Gastroesophageal sphincter (tissue), 3 donors: Measurements from ENCODE around the gene USP43.

Source experiments
- EP300 ChIP-seq: sonication (generic); formaldehyde crosslinking; IDR thresholded peaks from one replicate; pipeline ENCODE4 v1.6.1; 2017; ENCODE audit warnings: antibody characterized with exemption, mild to moderate bottlenecking
- POLR2A ChIP-seq, 2 donors: fragments of 450-650 bp; IDR thresholded peaks; one replicate each; pipeline ENCODE4 v1.6.1; 2017; ENCODE audit warnings: antibody characterized with exemption in 2 of 2, mild to moderate bottlenecking in 2 of 2, moderate library complexity in 1 of 2
- TF ChIP-seq, protein P1 (sequence below), 4 experiments: fragments of 200-600 bp in 2 of 4; fragments of 450-650 bp in 2 of 4; sonication (generic) in 1 of 4; IDR thresholded peaks; one replicate each; pipeline ENCODE4 v1.5.1; 2017 to 2019; ENCODE audit warnings: antibody characterized with exemption in 4 of 4, mild to moderate bottlenecking in 2 of 4, moderate library complexity in 2 of 4

DNA sequence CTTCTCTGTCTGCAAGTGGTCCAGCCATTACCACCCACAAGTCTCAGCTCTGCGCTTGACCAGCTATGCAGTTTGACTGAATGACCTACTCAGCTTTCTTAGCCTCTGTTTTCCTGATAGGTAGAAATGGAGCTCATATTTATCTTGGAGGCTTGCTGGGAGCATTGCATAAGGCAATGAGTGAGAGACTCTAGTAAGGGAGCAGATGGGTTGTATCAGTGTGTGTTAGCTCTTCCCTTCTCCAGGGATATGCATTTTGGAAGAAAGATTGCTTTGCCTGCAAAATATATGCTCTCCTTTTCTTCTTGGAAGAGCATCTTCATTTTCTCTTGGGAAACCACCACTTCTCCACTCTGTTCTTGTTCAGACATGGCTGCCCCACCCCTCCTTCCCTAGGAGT is 120.0 kb downstream of the USP43 start:
- TF ChIP-seq, protein P1, sequence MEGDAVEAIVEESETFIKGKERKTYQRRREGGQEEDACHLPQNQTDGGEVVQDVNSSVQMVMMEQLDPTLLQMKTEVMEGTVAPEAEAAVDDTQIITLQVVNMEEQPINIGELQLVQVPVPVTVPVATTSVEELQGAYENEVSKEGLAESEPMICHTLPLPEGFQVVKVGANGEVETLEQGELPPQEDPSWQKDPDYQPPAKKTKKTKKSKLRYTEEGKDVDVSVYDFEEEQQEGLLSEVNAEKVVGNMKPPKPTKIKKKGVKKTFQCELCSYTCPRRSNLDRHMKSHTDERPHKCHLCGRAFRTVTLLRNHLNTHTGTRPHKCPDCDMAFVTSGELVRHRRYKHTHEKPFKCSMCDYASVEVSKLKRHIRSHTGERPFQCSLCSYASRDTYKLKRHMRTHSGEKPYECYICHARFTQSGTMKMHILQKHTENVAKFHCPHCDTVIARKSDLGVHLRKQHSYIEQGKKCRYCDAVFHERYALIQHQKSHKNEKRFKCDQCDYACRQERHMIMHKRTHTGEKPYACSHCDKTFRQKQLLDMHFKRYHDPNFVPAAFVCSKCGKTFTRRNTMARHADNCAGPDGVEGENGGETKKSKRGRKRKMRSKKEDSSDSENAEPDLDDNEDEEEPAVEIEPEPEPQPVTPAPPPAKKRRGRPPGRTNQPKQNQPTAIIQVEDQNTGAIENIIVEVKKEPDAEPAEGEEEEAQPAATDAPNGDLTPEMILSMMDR (IDR thresholded peaks at IDR 0.05): no peak
- no peak for TF ChIP-seq EP300
- no peak for TF ChIP-seq POLR2A (IDR thresholded peaks at IDR 0.05)
